BLaER1 treated with 17β-estradiol and CSF1 and Interleukin-3, amounts not matched to agents 10 nM and 100 nM (cell line): ENCODE results near the gene CCNI.

Source experiments
- H3K27ac ChIP-seq, 11 experiments: shearing (Covaris generic); formaldehyde crosslinking; 2 replicates each; pipeline ENCODE4 v1.8.1; 2022
- H3K27me3 ChIP-seq, 11 experiments: shearing (Covaris generic); formaldehyde crosslinking; 2 replicates each; pipeline ENCODE4 v1.8.1; 2022
- H3K36me3 ChIP-seq, 11 experiments: shearing (Covaris generic); formaldehyde crosslinking; 2 replicates each; pipeline ENCODE4 v1.8.1; 2022
- H3K4me1 ChIP-seq, 10 experiments: shearing (Covaris generic); formaldehyde crosslinking; 2 replicates each; pipeline ENCODE4 v1.8.1; 2022
- H3K4me2 ChIP-seq, 11 experiments: shearing (Covaris generic); formaldehyde crosslinking; 2 replicates each; pipeline ENCODE4 v1.8.1; 2022
- H3K4me3 ChIP-seq, 10 experiments: shearing (Covaris generic); formaldehyde crosslinking; 2 replicates each; pipeline ENCODE4 v1.8.1; 2022
- H3K9ac ChIP-seq, 11 experiments: shearing (Covaris generic); formaldehyde crosslinking; 2 replicates each; pipeline ENCODE4 v1.8.1; 2022
- H3K9me3 ChIP-seq, 11 experiments: shearing (Covaris generic); formaldehyde crosslinking; replicated peaks in 1 of 11; 2 replicates each; pipeline ENCODE4 v1.8.1; 2022
- H4K20me1 ChIP-seq, 11 experiments: shearing (Covaris generic); formaldehyde crosslinking; 2 replicates each; pipeline ENCODE4 v1.8.1; 2022
- Cebpa-rat ChIP-seq, 11 experiments: shearing (Covaris generic); IDR thresholded peaks; 2 replicates each; pipeline ENCODE4 v1.8.1; 2022

The CCNI gene

DNA sequence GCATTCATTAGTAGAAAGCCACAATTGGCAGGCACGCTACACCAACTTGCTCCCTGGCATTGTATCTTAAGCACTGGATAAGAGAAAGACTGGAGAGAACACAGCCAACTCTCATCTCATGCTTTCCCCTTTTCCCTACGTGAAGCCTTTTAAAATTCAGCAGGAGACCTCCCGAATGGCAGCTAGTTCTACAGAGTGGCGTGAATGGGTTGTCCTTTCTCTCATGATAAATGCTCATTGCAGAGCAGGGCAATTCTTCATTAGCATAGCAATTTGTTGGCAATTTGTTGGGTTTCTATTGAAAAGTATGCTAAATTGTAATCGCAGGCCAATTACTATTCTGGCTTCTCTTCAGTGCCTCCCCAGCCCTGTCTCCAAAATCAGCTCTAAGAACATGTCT is 78.3 kb downstream of the CCNI start:
- no peak overlapping the region for H3K9ac ChIP-seq
- H3K27me3 ChIP-seq, result no peaks in the 10 kb centered on the region
- TF ChIP-seq Cebpa-rat (IDR thresholded peaks at IDR 0.05), result no peak
- peaks cover 0 to 16% (median 0%) of the 10 kb centered on the region in 11 experiments; a peak in 6 of 22 replicates for H4K20me1 ChIP-seq
- peaks cover 58 to 98% (median 72%) of the 10 kb centered on the region in 11 experiments for H3K36me3 ChIP-seq
- H3K4me3 ChIP-seq, result no peak overlapping the region
- H3K4me1 ChIP-seq, result peaks cover 5 to 38% (median 11%) of the 10 kb centered on the region in 10 experiments; a peak in 17 of 20 replicates
- no peaks in the 10 kb centered on the region for H3K9me3 ChIP-seq
- H3K4me2 ChIP-seq, result no peak overlapping the region
- no peak overlapping the region for H3K27ac ChIP-seq
